K562 (cell line): ENCODE measurements around the gene GATA1. TPM values are rescaled to one million over a fixed set of nuclear protein-coding genes. Genes with fewer than 3 reads are reported as not detected.

Experiments used
- DIDO1 ChIP-seq: fragments of 450-650 bp; IDR thresholded peaks from 2 replicates; pipeline ENCODE4 v1.6.1; 2016; ENCODE audit warnings: low read depth, missing biosample characterization, missing genetic modification characterization
- NCOA6 ChIP-seq: fragments of 450-650 bp; IDR thresholded peaks from 2 replicates; pipeline ENCODE4 v1.6.1; 2017; ENCODE audit warnings: mild to moderate bottlenecking
- NFATC3 ChIP-seq: fragments of 450-650 bp; IDR thresholded peaks from 2 replicates; pipeline ENCODE4 v1.6.1; 2017; ENCODE audit warnings: mild to moderate bottlenecking
- PCBP1 ChIP-seq: fragments of 200-400 bp; formaldehyde crosslinking; IDR thresholded peaks from 2 replicates; pipeline ENCODE4 v1.6.1; 2018; ENCODE audit warnings: mild to moderate bottlenecking, low read depth, low read length; ENCODE audit not compliant: poor library complexity, severe bottlenecking
- ZNF407 ChIP-seq: fragments of 450-650 bp; IDR thresholded peaks from 2 replicates; pipeline ENCODE4 v1.6.1; 2016; ENCODE audit warnings: low read depth
- polyA plus RNA-seq, 8 experiments: library from polyadenylated mRNA; depleted of rRNA in 4 of 8; stranded (reverse) in 5 of 8; unstranded in 3 of 8; fragments of >200 nt; fragmentation: Nextera tagmentation in 2 of 8; fragmentation: Illumina TruSeq in 1 of 8; extraction: Ambion mirVana in 2 of 8; extraction: Trizol in 1 of 8; gene quantifications; 2 replicates each; pipeline versions ENCODE4 v1.2.1 to v1.2.3, GENCODE V29; 2011 to 2014; ENCODE audit warnings: inconsistent platforms in 1 of 8, missing spikeins in 1 of 8
- total RNA-seq, 7 experiments: library from RNA; depleted of rRNA in 6 of 7; stranded (reverse); fragments of >200 nt in 6 of 7; fragmentation: Illumina TruSeq in 2 of 7; extraction: Trizol in 2 of 7; gene quantifications; 2 replicates each; pipeline versions ENCODE4 v1.2.1 to v1.2.3, GENCODE V29; 2011 to 2021; ENCODE audit warnings: low replicate concordance in 1 of 7
- TF ChIP-seq, protein P1 (sequence below): fragments of 450-650 bp; IDR thresholded peaks from 2 replicates; pipeline ENCODE4 v1.6.1; 2016; ENCODE audit warnings: antibody characterized with exemption

The GATA1 gene
- total and polyA plus RNA-seq, 9 of the 15 experiments (the other 6 are each of a cell fraction or from before 2014, with no cell fraction given): 11.9 to 291 (median 116) TPM

DNA sequence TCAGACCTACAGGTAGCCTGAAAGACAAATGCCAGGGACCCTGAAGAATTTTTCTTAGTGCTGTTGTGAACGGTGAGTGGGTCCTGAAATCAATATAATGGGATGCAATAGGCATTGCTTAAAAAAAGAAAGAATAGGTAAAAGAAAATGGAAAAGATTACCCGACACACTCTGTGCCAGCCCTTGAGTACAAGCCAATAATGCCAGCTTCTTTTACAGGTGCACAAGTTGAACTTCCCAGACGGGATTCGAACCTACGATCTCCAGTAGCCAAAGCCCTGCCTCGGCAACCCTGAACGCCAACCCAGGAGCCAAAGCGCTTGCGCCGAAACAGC is 49.5 kb upstream of the GATA1 start (continued):
- no peak for TF ChIP-seq ZNF407
- TF ChIP-seq NFATC3: 0 out of 2 replicates have a peak, but pooled peaks have one; percentile 31
- TF ChIP-seq DIDO1 (tag): no peak
- TF ChIP-seq PCBP1: no peak
- TF ChIP-seq NCOA6: no peak
- TF ChIP-seq, protein P1, sequence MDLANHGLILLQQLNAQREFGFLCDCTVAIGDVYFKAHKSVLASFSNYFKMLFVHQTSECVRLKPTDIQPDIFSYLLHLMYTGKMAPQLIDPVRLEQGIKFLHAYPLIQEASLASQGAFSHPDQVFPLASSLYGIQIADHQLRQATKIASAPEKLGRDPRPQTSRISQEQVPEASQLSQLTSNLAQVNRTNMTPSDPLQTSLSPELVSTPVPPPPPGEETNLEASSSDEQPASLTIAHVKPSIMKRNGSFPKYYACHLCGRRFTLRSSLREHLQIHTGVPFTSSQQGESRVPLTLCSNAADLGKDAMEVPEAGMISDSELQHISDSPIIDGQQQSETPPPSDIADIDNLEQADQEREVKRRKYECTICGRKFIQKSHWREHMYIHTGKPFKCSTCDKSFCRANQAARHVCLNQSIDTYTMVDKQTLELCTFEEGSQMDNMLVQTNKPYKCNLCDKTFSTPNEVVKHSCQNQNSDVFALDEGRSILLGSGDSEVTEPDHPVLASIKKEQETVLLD: no peak
